Measurements from ENCODE around the gene LGR5. TPM values are rescaled to one million over a fixed set of nuclear protein-coding genes. Genes with fewer than 3 reads are reported as not detected.

LGR5 gene
- total and polyA plus RNA-seq, 2 of the 13 experiments (the other 11 are each of a cell fraction or from before 2014, with no cell fraction given), result 37.0 to 121 TPM

DNA sequence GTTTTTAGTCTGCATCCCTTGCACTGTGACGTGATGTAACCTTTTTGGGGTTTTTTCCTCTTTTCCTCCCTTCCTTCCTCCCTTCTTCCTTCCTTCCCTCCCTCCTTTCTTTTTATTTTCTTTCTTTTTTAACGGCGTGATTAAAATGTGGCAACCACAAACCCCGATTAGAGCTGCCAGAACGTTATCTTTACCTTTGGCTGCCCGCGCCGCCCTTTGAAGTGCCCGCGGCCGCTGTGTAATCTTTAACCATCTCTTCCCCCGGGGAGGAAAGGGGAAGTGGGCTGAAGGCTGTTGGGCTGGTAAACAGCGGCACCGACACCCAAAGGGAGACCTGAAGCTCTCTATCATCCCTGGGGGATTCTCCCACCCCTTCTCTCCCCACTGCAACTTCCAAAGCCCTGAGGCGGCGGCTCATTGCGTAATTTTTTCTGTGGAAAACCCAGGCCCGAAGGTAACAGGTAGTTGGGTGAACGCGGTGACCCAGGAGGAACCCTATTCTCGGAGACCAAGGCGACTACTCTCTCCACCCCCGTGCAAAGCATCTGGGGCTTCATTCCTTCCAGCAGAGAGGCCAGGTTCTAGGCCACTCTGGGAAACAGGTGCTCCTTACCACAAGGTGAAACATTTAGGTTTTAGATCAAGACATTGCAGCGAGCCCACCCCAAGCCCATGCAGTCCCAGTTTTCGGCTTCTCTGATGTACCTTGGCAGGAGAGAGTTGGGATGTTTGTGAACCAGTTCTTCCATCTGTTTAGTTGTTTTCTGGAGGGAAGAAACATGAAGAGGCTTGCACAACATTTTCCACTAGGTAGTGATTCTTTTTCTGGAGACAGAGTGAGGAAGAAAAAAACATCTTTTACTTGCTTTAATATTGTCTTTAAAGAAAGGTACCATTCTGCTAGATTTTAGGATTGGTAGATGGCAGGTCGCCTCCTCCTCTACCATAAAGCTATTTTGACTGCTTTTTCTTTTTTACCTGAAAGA is 1.5 kb downstream of the LGR5 start (continued):
- TF ChIP-seq, protein P1, sequence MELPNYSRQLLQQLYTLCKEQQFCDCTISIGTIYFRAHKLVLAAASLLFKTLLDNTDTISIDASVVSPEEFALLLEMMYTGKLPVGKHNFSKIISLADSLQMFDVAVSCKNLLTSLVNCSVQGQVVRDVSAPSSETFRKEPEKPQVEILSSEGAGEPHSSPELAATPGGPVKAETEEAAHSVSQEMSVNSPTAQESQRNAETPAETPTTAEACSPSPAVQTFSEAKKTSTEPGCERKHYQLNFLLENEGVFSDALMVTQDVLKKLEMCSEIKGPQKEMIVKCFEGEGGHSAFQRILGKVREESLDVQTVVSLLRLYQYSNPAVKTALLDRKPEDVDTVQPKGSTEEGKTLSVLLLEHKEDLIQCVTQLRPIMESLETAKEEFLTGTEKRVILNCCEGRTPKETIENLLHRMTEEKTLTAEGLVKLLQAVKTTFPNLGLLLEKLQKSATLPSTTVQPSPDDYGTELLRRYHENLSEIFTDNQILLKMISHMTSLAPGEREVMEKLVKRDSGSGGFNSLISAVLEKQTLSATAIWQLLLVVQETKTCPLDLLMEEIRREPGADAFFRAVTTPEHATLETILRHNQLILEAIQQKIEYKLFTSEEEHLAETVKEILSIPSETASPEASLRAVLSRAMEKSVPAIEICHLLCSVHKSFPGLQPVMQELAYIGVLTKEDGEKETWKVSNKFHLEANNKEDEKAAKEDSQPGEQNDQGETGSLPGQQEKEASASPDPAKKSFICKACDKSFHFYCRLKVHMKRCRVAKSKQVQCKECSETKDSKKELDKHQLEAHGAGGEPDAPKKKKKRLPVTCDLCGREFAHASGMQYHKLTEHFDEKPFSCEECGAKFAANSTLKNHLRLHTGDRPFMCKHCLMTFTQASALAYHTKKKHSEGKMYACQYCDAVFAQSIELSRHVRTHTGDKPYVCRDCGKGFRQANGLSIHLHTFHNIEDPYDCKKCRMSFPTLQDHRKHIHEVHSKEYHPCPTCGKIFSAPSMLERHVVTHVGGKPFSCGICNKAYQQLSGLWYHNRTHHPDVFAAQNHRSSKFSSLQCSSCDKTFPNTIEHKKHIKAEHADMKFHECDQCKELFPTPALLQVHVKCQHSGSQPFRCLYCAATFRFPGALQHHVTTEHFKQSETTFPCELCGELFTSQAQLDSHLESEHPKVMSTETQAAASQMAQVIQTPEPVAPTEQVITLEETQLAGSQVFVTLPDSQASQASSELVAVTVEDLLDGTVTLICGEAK (IDR thresholded peaks at IDR 0.05), result no peak
- TF ChIP-seq, protein P1 (CRISPR knock-in tag; IDR thresholded peaks at IDR 0.05), result 0 out of 2 replicates have a peak, but pooled peaks have one; percentile 45
- no peak for TF ChIP-seq KLF9 (CRISPR knock-in tag; IDR thresholded peaks at IDR 0.05; ENCODE audit: low read depth)
- peak; percentile 75 for TF ChIP-seq POLR2G (IDR thresholded peaks at IDR 0.05; ENCODE audit: low read depth, low read length)
- no peak for TF ChIP-seq PCBP2 (optimal IDR thresholded peaks at IDR 0.05; ENCODE audit: low read depth, low read length, poor library complexity, severe bottlenecking)
- TF ChIP-seq, protein P2, sequence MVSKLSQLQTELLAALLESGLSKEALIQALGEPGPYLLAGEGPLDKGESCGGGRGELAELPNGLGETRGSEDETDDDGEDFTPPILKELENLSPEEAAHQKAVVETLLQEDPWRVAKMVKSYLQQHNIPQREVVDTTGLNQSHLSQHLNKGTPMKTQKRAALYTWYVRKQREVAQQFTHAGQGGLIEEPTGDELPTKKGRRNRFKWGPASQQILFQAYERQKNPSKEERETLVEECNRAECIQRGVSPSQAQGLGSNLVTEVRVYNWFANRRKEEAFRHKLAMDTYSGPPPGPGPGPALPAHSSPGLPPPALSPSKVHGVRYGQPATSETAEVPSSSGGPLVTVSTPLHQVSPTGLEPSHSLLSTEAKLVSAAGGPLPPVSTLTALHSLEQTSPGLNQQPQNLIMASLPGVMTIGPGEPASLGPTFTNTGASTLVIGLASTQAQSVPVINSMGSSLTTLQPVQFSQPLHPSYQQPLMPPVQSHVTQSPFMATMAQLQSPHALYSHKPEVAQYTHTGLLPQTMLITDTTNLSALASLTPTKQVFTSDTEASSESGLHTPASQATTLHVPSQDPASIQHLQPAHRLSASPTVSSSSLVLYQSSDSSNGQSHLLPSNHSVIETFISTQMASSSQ (IDR thresholded peaks at IDR 0.05; ENCODE audit: low read depth), result peak; percentile 97
- TF ChIP-seq, protein P2 (CRISPR knock-in tag; IDR thresholded peaks at IDR 0.05; ENCODE audit: borderline replicate concordance), result peak; percentile 99
- TF ChIP-seq, protein P3, sequence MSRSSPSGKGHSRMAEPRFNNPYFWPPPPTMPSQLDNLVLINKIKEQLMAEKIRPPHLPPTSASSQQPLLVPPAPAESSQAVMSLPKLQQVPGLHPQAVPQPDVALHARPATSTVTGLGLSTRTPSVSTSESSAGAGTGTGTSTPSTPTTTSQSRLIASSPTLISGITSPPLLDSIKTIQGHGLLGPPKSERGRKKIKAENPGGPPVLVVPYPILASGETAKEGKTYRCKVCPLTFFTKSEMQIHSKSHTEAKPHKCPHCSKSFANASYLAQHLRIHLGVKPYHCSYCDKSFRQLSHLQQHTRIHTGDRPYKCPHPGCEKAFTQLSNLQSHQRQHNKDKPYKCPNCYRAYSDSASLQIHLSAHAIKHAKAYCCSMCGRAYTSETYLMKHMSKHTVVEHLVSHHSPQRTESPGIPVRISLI (CRISPR knock-in tag; IDR thresholded peaks at IDR 0.05; ENCODE audit: borderline replicate concordance), result 0 out of 2 replicates have a peak, but pooled peaks have one; percentile 35
- no peak for TF ChIP-seq RBM39 (IDR thresholded peaks at IDR 0.05; ENCODE audit: low read depth, low read length, poor library complexity, severe bottlenecking)
- TF ChIP-seq, protein P4, sequence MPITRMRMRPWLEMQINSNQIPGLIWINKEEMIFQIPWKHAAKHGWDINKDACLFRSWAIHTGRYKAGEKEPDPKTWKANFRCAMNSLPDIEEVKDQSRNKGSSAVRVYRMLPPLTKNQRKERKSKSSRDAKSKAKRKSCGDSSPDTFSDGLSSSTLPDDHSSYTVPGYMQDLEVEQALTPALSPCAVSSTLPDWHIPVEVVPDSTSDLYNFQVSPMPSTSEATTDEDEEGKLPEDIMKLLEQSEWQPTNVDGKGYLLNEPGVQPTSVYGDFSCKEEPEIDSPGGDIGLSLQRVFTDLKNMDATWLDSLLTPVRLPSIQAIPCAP (CRISPR knock-in tag; IDR thresholded peaks at IDR 0.05; ENCODE audit: low read depth), result no peak
